CMK (cell line): ENCODE results near the gene IFT27.
A peak's percentile ranks its signal among the peaks of the same experiment; 100 is the strongest.

Experiments
- DNase-seq: peaks from one replicate; pipeline ENCODE4 v3.0.0-alpha.2; 2010; ENCODE audit warnings: low read depth

The IFT27 gene

DNA sequence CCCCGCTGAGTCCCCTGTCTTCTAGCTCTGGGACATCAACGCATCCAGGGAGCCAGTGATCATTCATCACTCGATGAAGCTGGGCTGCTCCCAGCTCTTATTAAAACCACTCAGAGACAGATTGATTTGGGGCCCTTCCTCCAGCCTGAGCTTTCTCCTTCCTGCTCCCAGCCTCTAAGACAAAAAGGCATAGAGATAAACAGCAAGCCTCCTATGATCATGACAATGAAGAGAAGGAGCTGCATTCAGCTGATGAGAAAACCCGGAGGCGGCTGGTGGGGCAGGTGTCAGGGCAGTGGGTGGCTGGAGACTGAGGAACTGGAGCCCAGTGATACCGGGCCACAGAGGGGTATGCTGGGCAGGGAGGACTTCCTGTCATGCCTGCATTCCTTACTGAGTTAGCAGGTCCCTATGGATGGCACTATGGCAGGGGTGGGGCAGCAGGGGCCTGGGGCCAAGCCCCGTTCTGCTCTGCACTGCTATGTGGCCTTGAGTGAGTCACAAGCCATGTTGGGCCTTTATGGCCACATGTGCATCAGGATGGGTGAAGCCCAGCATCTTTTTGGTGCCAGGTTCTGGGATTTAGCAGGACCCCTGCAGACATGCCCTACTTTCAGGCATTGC lies 20.7 kb upstream of the IFT27 start:
- no peak for DNase-seq

GRCh38 chr22:36795633-36796032 lies 19.7 kb upstream of the IFT27 start:
- DNase-seq: no peak

DNA sequence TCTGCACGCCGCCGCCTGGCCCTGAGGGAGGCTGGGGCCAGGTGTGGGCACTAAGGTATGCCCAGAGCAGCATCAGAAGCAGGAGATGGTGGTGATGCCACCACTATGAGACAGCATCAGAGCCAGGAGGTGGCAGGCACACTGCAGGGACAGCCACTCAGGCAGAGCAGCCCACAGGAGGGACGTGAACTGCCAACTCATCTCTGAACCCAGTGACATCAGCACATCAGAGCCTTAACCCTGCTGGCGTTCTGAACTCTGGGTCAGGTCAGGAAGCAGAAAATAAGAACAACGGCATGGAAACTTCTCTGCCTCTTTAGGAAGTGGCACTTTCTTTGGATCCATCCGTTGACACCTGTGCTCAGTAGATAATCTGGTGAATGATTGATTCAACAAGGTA lies 14.7 kb upstream of the IFT27 start:
- no peak for DNase-seq

DNA sequence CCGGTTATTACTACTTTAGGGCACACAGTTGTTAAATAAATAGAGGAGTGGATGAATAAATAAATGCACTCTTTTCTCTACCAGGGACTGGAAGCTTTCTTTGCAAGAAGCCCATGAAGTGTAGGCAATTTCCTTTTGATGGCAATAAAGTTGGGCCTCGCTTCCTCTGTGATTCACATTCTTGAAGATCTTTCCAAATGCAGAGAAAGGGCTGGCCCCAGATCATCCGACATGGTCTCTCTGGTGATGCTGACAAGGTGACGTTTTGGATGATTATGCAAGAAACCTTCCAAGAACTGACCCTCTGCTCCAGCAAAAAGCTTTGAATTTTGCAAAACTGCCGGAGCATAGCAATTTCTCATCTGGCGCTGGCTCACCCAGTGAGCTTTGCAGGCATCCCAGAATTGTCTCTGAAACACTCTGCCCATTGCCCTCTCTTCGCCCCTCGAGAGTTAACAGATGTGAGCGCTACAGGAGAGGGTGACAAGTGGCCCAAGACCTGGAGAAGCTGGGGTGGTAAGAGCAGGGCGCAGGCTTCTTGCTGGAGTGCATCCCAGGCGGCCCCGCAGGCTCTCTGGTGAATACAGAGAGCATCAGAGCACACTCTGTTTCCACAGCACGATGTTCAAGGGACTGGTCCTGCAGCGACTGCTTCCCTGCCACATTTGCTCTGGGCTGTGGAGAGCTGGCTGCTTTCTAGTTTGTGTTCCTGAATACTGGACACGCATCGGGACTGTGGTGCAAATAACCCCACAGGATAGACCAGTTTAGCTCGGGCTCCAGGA lies 11.5 kb upstream of the IFT27 start:
- DNase-seq: no peak

GRCh38 chr22:36783743-36784142 lies 7.8 kb upstream of the IFT27 start:
- no peak for DNase-seq

DNA sequence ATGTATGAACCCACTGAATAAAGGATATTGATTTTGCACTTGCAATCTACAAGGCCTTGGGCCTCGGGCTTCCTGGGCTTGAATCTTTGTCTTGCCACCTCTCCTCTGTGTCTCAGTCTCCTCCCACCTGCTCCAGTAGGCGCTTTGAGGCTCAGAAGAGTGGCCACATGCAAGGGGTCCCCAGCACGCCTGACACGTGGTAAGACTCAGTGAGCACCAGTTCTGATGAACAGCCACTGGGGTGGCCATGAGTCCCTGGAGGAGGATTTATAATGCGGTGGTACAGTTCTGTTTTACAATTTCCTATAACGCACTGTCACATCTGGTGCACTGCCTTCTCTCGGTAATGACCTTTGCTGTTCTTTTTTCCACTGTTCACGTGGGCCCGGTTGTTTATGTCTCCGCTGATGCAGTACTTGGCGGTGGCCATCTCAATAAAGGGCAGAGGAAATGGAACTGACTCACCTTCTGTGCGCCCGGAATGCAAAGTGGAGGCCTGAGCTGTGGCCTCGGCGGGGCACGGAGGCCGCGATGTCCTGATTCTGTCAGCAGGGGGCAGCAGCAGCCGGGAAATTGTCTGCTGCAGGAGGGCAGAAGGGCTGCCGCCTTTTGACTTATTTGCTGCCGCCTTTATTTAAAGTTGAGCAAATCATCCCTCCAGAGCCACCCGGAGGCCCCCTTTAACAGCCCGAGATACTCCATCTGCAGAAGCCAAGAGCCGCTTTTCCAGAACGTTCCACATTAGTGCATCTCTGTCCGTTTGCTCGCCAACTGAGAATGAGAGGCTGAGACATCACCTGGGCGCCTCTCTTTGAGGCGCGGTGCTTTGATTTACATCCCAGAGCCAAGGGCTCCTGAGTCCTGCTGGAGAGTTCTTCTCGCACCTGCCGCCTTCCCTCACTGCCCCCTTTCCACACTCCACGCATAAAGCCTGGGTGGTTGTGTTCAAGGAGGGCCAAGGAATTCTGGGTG lies 6.0 kb upstream of the IFT27 start:
- DNase-seq: peak; percentile 48

DNA sequence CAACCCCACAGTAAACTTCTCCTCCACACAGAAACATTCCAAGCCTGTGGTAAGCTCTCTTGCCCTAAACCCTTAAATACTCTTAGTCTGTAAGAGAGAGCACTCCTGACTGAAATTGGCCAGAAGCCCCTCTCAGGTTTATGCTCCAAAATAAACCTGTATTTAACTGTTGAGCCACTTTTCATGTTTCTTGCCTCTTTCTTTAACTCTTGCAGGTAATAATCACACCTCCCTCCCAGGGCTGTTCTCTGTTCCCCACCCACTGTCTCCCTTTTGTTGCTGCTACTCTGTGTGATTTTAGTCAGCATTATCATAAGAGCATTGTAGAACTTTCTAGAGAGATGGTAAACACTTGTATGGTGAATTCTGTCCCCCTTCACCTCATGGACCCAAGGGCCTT lies 2.1 kb upstream of the IFT27 start:
- no peak for DNase-seq

DNA sequence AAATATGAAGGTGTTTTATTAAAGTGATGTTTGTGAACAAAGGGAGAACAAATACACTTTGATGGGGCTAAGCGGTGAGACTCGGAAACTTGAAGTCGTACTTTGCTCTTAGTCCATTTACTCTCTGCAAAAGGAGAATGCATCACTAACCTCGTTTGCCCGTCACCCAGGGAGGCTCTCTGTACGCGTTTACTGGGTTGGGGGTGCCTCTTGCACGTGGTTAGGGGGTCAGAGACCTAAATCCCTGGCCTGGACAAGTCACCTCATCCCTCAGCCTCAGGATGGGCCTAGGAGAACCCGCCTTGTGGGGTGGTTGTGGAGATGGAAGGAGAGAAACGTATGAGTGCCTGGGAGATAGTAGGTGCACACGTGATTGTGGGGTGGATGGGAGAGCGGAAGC lies 803 bp upstream of the IFT27 start:
- DNase-seq: no peak

GRCh38 chr22:36775586-36775963 lies 344 bp downstream of the IFT27 start:
- no peak for DNase-seq

DNA sequence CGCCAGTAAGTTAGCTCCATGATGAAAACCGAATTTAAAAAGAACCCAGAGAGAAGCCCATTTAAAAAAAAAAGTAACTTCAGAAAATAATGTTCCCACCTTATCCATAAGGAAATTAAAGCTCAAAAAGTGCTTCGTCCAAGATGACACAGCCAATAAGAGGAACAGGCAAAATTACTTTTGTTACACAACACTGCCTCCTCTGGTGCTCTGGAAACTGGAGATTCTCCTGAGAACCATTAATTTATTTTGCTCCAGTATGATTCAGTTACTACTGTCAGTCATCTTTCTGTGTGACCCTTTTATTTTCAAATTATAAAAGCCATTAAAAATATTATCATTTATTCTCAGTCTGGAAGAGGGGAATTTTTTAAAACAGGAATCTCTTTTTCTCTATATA lies 2.0 kb downstream of the IFT27 start:
- DNase-seq: no peak

DNA sequence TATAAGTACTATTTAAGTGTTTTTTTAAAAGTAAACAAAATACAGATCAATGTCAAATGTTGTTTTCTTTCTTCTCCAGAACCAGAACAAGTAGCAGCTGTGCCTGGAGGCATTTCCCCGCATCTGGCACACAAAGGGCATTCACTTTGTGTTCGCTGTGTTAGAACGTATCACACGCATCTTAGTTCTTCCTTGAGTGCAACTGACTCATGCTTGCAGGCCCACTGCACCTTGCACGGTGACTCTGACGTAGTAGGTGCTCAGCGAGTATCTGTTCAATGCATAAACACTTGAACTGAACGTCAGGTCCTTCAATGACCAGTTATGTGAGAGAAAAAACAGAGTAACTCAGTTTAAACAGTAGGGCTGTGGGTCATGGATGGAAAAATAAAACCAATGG lies 3.5 kb downstream of the IFT27 start:
- DNase-seq: no peak

GRCh38 chr22:36771356-36772063 lies 4.4 kb downstream of the IFT27 start:
- DNase-seq: no peak

DNA sequence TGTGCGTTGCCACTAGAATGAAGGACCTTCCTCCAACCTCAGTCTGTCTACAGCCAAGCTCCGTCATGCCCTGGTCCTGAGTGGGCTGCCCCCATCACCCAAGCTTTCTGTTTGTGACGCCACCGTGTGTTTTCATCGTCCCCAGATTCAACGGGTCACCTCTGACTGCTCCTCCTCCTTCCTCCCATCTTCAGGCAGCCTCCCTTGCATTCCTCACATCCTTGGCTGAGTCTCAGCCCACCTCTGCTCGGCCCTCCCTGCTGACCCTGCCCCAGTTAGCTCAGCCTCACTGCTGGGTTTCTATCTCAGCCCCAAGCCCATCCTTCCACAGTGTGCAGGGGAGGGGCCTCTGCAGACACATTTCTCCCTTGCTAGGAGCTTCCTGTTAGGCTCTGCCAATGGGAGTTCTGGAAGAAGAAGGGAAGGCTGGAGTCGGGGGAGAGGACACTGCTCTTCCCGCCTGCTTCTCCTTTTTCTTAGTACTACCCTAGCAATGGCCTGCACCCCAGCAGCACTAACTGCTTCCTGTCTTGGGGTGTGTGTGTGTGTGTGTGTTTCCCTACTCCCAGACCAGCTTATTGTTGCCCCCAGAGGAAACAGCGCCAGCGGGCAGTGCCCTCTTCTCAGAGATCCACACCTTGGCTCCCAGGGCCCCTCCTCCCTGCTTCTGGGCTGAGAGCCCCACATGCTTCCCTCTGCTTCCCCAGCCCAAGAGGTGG lies 5.2 kb downstream of the IFT27 start:
- DNase-seq: peak; percentile 34

- no peak for DNase-seq
Measured at GRCh38 chr22:36769541-36770512, 6.1 kb downstream of the IFT27 start.

DNA sequence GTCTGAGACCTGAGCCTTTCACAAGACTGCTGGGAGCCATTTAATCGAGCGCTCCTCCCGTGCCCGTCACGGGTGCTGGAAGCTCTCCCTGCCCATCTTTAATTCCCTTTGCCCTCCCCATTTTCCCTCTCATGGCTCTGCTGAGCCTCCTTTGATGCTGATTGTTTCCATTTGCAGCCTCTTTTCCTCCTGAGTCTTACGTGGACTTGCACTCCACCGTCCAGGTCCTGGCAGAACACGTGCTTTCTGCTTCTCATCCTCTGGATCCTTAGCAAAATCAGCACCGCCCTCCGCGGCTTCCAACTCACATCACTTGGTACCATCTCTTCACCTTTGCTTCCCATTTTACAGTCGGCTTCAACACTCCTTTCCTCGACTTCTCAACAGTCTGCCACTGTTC lies 7.3 kb downstream of the IFT27 start:
- no peak for DNase-seq

- no peak for DNase-seq
Measured at GRCh38 chr22:36768141-36768540, 7.8 kb downstream of the IFT27 start.

- DNase-seq: no peak
Measured at GRCh38 chr22:36767035-36767775, 8.7 kb downstream of the IFT27 start.

GRCh38 chr22:36765943-36766450 lies 9.9 kb downstream of the IFT27 start:
- no peak for DNase-seq
